ENCODE measurements around the gene ATRN. TPM values are rescaled to one million over a fixed set of nuclear protein-coding genes. Genes with fewer than 3 reads are reported as not detected.

The ATRN gene
- total RNA-seq, 1 donor from 2014 or later: 31.6 TPM

- Histone ChIP-seq H3K27me3 (no peaks in the 10 kb centered on the region), H3K36me3 (peaks cover 6% of the 10 kb centered on the region), H3K27ac (no peak overlapping the region), H3K9me3 (no peaks in the 10 kb centered on the region), H3K4me1 (no peaks in the 10 kb centered on the region), H3K4me3 (no peak overlapping the region)
- TF ChIP-seq CTCF (IDR thresholded peaks at IDR 0.05): no peak
- ATAC-seq (no peak), DNase-seq (no peak)
- intact Hi-C loops (cut with DNase I): no loop called here
Observed at GRCh38 chr20:3560162-3560561, 89.3 kb downstream of the ATRN start.

- peaks cover 8% of the 10 kb centered on the region for H3K36me3 ChIP-seq
- H3K27ac ChIP-seq: no peak overlapping the region
- H3K4me1 ChIP-seq: no peaks in the 10 kb centered on the region
- no peak for TF ChIP-seq CTCF (IDR thresholded peaks at IDR 0.05)
- H3K27me3 ChIP-seq: no peaks in the 10 kb centered on the region
- no peak for DNase-seq
- ATAC-seq: no peak
- H3K9me3 ChIP-seq: no peaks in the 10 kb centered on the region
- no peak overlapping the region for H3K4me3 ChIP-seq
- intact Hi-C loops (cut with DNase I): no loop called here
Observed at GRCh38 chr20:3560578-3560977, 89.8 kb downstream of the ATRN start.

- TF ChIP-seq CTCF (IDR thresholded peaks at IDR 0.05): no peak
- intact Hi-C loops (cut with DNase I): no loop called here
- ATAC-seq: no peak
- H3K27ac ChIP-seq: no peak overlapping the region
- no peak for DNase-seq
- no peak overlapping the region for H3K4me3 ChIP-seq
- no peaks in the 10 kb centered on the region for H3K9me3 ChIP-seq
- H3K4me1 ChIP-seq: no peaks in the 10 kb centered on the region
- H3K36me3 ChIP-seq: peaks cover 21% of the 10 kb centered on the region
- no peaks in the 10 kb centered on the region for H3K27me3 ChIP-seq
Observed at GRCh38 chr20:3563133-3563532, 92.3 kb downstream of the ATRN start.

- no peak overlapping the region for H3K27ac ChIP-seq
- H3K27me3 ChIP-seq: no peaks in the 10 kb centered on the region
- no peak for DNase-seq
- peak; percentile 71 for TF ChIP-seq CTCF (IDR thresholded peaks at IDR 0.05)
- no peaks in the 10 kb centered on the region for H3K4me1 ChIP-seq
- ATAC-seq: peak; percentile 73
- H3K36me3 ChIP-seq: peaks cover 21% of the 10 kb centered on the region
- H3K9me3 ChIP-seq: no peaks in the 10 kb centered on the region
- no peak overlapping the region for H3K4me3 ChIP-seq
- intact Hi-C loops (cut with DNase I): no loop called here
Observed at GRCh38 chr20:3563548-3564177, 92.8 kb downstream of the ATRN start.

GRCh38 chr20:3565851-3566250 lies 95.0 kb downstream of the ATRN start:
- Histone ChIP-seq H3K36me3 (peaks cover 26% of the 10 kb centered on the region), H3K27ac (no peak overlapping the region), H3K4me1 (no peaks in the 10 kb centered on the region), H3K27me3 (no peaks in the 10 kb centered on the region), H3K4me3 (no peak overlapping the region), H3K9me3 (no peaks in the 10 kb centered on the region)
- no peak for ATAC-seq
- no peak for TF ChIP-seq CTCF (IDR thresholded peaks at IDR 0.05)
- intact Hi-C loops (cut with DNase I): no loop called here
- DNase-seq: no peak

- H3K4me3 ChIP-seq: no peak overlapping the region
- intact Hi-C loops (cut with DNase I): no loop called here
- TF ChIP-seq CTCF (IDR thresholded peaks at IDR 0.05): no peak
- H3K27me3 ChIP-seq: no peaks in the 10 kb centered on the region
- peaks cover 40% of the 10 kb centered on the region for H3K36me3 ChIP-seq
- H3K4me1 ChIP-seq: no peaks in the 10 kb centered on the region
- no peaks in the 10 kb centered on the region for H3K9me3 ChIP-seq
- DNase-seq (no peak), ATAC-seq (no peak)
- no peak overlapping the region for H3K27ac ChIP-seq
Observed at GRCh38 chr20:3572151-3572550, 101.3 kb downstream of the ATRN start.
